Measurements from ENCODE around the gene BTBD9.

GRCh38 chr6:38271081-38271480 is 368.6 kb downstream of the BTBD9 start:
- no peak for TF ChIP-seq USF2 (IDR thresholded peaks at IDR 0.05)
- no peak for TF ChIP-seq POLR2A (IDR thresholded peaks at IDR 0.05; ENCODE audit: low read length)
- no peak for TF ChIP-seq CTCF (IDR thresholded peaks at IDR 0.05)
- TF ChIP-seq HOXA7 (CRISPR knock-in tag; IDR thresholded peaks at IDR 0.05) = no peak
- TF ChIP-seq HDAC2 (IDR thresholded peaks at IDR 0.05) = no peak

Measured in A549 (cell line).